GM23338 (cell line): ENCODE results near the gene BSND. TPM values are rescaled to one million over a fixed set of nuclear protein-coding genes. Genes with fewer than 3 reads are reported as not detected.

Source experiments
- EZH2phosphoT487 ChIP-seq: fragments of 200-600 bp; sonication (generic); IDR thresholded peaks from one replicate; pipeline ENCODE4 v1.8.1; 2018; ENCODE audit warnings: antibody characterized with exemption; ENCODE audit not compliant: unreplicated experiment
- JUNB ChIP-seq: IDR thresholded peaks from one replicate; pipeline ENCODE4 v1.6.1; 2016; ENCODE audit warnings: antibody characterized with exemption; ENCODE audit not compliant: unreplicated experiment
- NANOG ChIP-seq: IDR thresholded peaks from 2 replicates; pipeline ENCODE4 v1.6.1; 2016; ENCODE audit warnings: antibody characterized with exemption, borderline replicate concordance
- REST ChIP-seq: IDR thresholded peaks from one replicate; pipeline ENCODE4 v1.6.1; 2018; ENCODE audit warnings: antibody characterized with exemption; ENCODE audit not compliant: unreplicated experiment
- STAT1 ChIP-seq: IDR thresholded peaks from one replicate; pipeline ENCODE4 v1.6.1; 2016; ENCODE audit warnings: antibody characterized with exemption; ENCODE audit not compliant: unreplicated experiment
- ZNF114 ChIP-seq: fragments of 250-450 bp; sonication (Bioruptor Pico); IDR thresholded peaks from 2 replicates; pipeline ENCODE4 v1.5.0; 2020; ENCODE audit warnings: mild to moderate bottlenecking, moderate library complexity
- ZNF331 ChIP-seq: fragments of 250-450 bp; sonication (Bioruptor Pico); IDR thresholded peaks from 2 replicates; pipeline ENCODE4 v1.5.0; 2020; ENCODE audit warnings: low read depth, mild to moderate bottlenecking, moderate library complexity
- ZNF462 ChIP-seq: fragments of 250-450 bp; sonication (Bioruptor Pico); IDR thresholded peaks from 2 replicates; pipeline ENCODE4 v1.5.0; 2020; ENCODE audit warnings: mild to moderate bottlenecking, moderate library complexity
- polyA plus RNA-seq: library from polyadenylated mRNA; unstranded; fragments of >200 nt; fragmentation: Nextera tagmentation; extraction: Ambion mirVana; gene quantifications from 2 replicates; pipeline ENCODE4 v1.2.1, GENCODE V29; 2016
- total RNA-seq: library from RNA; depleted of rRNA; stranded (reverse); fragments of >200 nt; shearing (Covaris generic); gene quantifications from 2 replicates; pipeline ENCODE4 v1.2.3, GENCODE V29; 2014

The BSND gene
- total and polyA plus RNA-seq, 2 experiments from 2014 or later, result 0.55 to 1.4 TPM

GRCh38 chr1:54984131-54984842, 14.4 kb upstream of the BSND start (continued):
- TF ChIP-seq ZNF462 (CRISPR knock-in tag) (no peak), NANOG (no peak), REST (no peak), ZNF331 (CRISPR knock-in tag) (no peak), STAT1 (no peak), EZH2phosphoT487 (no peak), ZNF114 (CRISPR knock-in tag) (no peak), JUNB (no peak)
